GM06990 (cell line): ENCODE measurements around the gene NINL.
"Not testable (repeated sequence)": the region's sequence is repeated elsewhere in the genome, so short reads cannot be mapped to it uniquely, and the experiment has no call there.

ENCODE experiments used
- DNase-seq: peaks from one replicate; pipeline ENCODE4 v3.0.0-alpha.2; 2011; ENCODE audit not compliant: insufficient read length; ENCODE audit errors: extremely low read depth
- H3K27me3 ChIP-seq: replicated peaks from 2 replicates; pipeline ENCODE4 v1.6.0; 2011; ENCODE audit warnings: low read length; ENCODE audit not compliant: control insufficient read depth, insufficient read depth
- H3K36me3 ChIP-seq: 2 replicates; pipeline ENCODE4 v1.5.1; 2011; ENCODE audit warnings: low read length; ENCODE audit not compliant: control insufficient read depth, insufficient read depth
- H3K4me3 ChIP-seq: replicated peaks from 2 replicates; pipeline ENCODE4 v1.5.1; 2011; ENCODE audit warnings: low read depth, mild to moderate bottlenecking, control low read depth, low read length
- CTCF ChIP-seq: IDR thresholded peaks from 2 replicates; pipeline ENCODE4 v1.5.1; 2011; ENCODE audit warnings: low read length, control low read depth, mild to moderate bottlenecking, inconsistent platforms; ENCODE audit not compliant: insufficient read depth, poor library complexity, severe bottlenecking

Gene NINL

DNA sequence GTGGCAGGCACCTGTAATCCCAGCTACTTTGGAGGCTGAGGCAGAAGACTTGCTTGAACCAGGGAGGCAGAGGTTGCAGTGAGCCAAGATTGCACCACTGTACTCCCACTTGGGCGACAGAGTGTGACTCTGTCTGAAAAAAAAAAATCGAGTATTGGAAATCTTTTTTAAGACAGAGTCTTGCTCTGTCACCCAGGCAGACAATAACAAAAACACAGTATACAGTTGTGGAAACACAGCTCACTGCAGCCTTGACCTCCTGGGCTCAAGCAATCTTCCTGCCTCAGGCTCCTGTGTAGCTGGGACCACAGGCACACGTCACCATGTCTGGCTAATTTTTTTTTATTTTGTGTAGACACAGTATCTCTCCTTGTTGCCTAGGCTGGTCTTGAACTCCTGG lies 23.4 kb upstream of the NINL start:
- no peak for TF ChIP-seq CTCF
- no peak for DNase-seq
- Histone ChIP-seq H3K36me3 (no peaks in the 10 kb centered on the region), H3K4me3 (no peak overlapping the region), H3K27me3 (no peaks in the 10 kb centered on the region)

DNA sequence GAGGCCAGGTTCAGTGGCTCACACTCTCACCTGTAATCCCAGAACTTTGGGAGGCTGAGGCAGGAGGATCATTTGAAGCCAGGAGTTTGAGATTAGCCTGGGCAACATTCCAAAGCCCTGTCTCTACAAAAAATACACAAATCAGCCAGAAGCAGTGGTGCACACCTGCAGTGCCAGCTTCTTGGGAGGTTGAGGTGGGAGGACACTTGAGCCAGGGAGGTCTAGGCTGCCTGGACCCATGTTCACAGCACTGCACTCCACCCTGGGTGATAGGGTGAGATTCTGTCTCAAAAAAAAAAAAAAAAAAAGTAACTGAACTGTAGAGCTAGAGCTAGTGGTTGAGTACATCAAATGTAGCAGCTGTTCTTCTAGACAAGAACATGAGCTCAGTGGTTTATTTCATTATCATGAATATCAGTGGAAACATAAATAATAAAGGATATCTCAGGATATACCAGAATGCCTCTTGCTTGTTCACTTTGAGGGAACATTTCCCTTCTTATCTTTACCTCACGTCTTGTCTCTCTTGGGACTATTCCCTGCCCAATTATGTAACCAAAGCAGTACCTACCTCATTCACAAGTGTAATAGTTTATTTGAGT lies 20.9 kb upstream of the NINL start:
- Histone ChIP-seq H3K27me3 (no peaks in the 10 kb centered on the region), H3K36me3 (no peaks in the 10 kb centered on the region), H3K4me3 (no peak overlapping the region)
- TF ChIP-seq CTCF: no peak
- no peak for DNase-seq

DNA sequence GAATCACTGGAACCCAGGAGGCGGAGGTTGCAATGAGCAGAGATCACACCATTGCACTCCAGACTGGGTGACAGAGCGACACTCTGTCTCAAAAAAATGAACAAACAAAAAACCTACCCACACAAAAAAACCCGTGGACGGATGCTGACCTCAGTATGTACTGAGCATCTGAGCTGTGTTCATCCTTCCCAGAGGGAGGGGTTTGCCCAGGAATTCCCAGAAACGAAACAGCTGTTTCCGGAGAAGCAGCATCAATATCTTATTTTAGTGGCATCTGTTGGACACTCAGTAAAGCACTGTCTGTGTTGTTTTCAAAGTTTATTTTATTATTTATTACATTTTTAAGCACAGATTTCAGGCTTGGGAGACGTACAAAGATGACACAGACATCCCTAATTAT lies 19.8 kb upstream of the NINL start:
- DNase-seq: no peak
- H3K36me3 ChIP-seq: no peaks in the 10 kb centered on the region
- TF ChIP-seq CTCF: no peak
- H3K4me3 ChIP-seq: no peak overlapping the region
- no peaks in the 10 kb centered on the region for H3K27me3 ChIP-seq

GRCh38 chr20:25604611-25605010 lies 19.3 kb upstream of the NINL start:
- no peak for DNase-seq
- H3K27me3 ChIP-seq: no peaks in the 10 kb centered on the region
- TF ChIP-seq CTCF: no peak

GRCh38 chr20:25602914-25603309 lies 17.6 kb upstream of the NINL start:
- not testable (repeated sequence) for H3K27me3 ChIP-seq, H3K36me3 ChIP-seq, H3K4me3 ChIP-seq, DNase-seq

More at GRCh38 chr20:25604611-25605010, 19.3 kb upstream of the NINL start:
- Histone ChIP-seq H3K4me3 (no peak overlapping the region), H3K36me3 (no peaks in the 10 kb centered on the region)

GRCh38 chr20:25602191-25602913 lies 17.0 kb upstream of the NINL start:
- H3K27me3 ChIP-seq: not testable (repeated sequence)

More at GRCh38 chr20:25602191-25602913, 17.0 kb upstream of the NINL start:
- DNase-seq, H3K4me3 ChIP-seq, H3K36me3 ChIP-seq: not testable (repeated sequence)
